ENCODE data around the gene KDM2A. TPM values are rescaled to one million over a fixed set of nuclear protein-coding genes. Genes with fewer than 3 reads are reported as not detected.

The KDM2A gene
- total and polyA plus RNA-seq, 2 donors (not counting 3 experiments of a cell fraction or from before 2014, with no cell fraction given), result 72.2 to 79.5 TPM

DNA sequence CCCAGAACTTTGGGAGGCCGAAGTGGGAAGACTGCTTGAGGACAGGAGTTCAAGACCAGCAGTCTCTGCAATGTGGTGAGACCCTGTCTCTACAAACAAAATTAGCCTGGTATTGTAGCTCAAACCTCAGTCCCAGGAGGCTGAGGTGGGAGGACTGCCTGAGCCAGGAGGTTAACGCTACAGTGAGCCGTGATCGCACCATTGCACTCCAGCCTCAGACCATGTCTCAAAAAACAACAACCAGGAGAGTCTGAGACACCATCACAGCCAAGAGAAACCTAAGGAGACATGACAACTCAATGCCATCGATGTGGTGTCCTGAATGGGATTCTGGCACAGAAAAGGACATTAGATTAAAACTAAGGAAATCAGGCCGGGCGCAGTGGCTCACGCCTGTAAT is 28.3 kb upstream of the KDM2A start:
- CTCF ChIA-PET, result interaction anchor here (1.6 kb wide), 1 partner anchor 77 kb away, joined by 4 read pairs; no protein-coding TSS in a partner anchor
- intact Hi-C loops (cut with micrococcal nuclease), result no loop called here
- no TSS peak for BruUV-seq (replicated peaks)

More for the DNA sequence above, 28.3 kb upstream of the KDM2A start:
- Histone ChIP-seq H3K36me3 (ENCODE audit: control insufficient read depth in 2 of 2, extremely low read depth in 1 of 2, insufficient read depth in 2 of 2, low read length in 2 of 2) (no peaks in the 10 kb centered on the region), H3K79me2 (ENCODE audit: control insufficient read depth, insufficient read depth, low read length) (no peaks in the 10 kb centered on the region), H2AFZ (ENCODE audit: low read depth, low read length) (no peak overlapping the region), H3K27ac (ENCODE audit: insufficient read depth, low read depth, low read length) (no peak overlapping the region), H3K9me1 (replicated peaks; ENCODE audit: control insufficient read depth, extremely low read depth, insufficient read depth, low read length) (no peaks in the 10 kb centered on the region), H3K4me1 (ENCODE audit: control insufficient read depth, extremely low read depth, insufficient read depth, low read length) (no peaks in the 10 kb centered on the region), H3K27me3 (ENCODE audit: control insufficient read depth in 2 of 2, insufficient read depth in 2 of 2, low read length in 2 of 2) (no peaks in the 10 kb centered on the region), H3K9ac (replicated peaks; ENCODE audit: extremely low read depth, insufficient read depth, low read length) (no peak overlapping the region), H3K4me3 (replicated peaks in 1 of 3; ENCODE audit: insufficient read depth in 1 of 3, low read depth in 1 of 3, low read length in 3 of 3) (no peak overlapping the region), H4K20me1 (replicated peaks; ENCODE audit: control insufficient read depth, extremely low read depth, insufficient read depth, low read length) (no peaks in the 10 kb centered on the region), H3K4me2 (ENCODE audit: insufficient read depth, low read length) (no peak overlapping the region), H3K9me3 (replicated peaks; ENCODE audit: control insufficient read depth, insufficient read depth, low read length) (no peaks in the 10 kb centered on the region)
- dilution Hi-C loops (cut with MboI; ENCODE audit: extremely low pct_ligation_motif_present, low sequenced_read_pairs), result no loop called here
- no peak for DNase-seq (ENCODE audit: low read depth, low spot score)
- TF ChIP-seq MYC (IDR thresholded peaks at IDR 0.05; ENCODE audit: low read depth, low read length), result no peak
- TF ChIP-seq POLR2A (IDR thresholded peaks at IDR 0.05; ENCODE audit: low read depth, low read length), result no peak
- TF ChIP-seq JUN (IDR thresholded peaks at IDR 0.05; ENCODE audit: borderline replicate concordance, insufficient read depth, insufficient read length, low read depth), result no peak
- no peak for TF ChIP-seq CTCF (IDR thresholded peaks at IDR 0.05; ENCODE audit: extremely low read depth in 1 of 2, insufficient read depth in 1 of 2, low read depth in 1 of 2, low read length in 2 of 2)
- TF ChIP-seq GATA2 (IDR thresholded peaks at IDR 0.05; ENCODE audit: insufficient read depth, insufficient read length, low read depth, low read length), result no peak
- TF ChIP-seq, protein P1, sequence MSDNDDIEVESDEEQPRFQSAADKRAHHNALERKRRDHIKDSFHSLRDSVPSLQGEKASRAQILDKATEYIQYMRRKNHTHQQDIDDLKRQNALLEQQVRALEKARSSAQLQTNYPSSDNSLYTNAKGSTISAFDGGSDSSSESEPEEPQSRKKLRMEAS (IDR thresholded peaks at IDR 0.05; ENCODE audit: insufficient read depth, insufficient read length), result no peak
- TF ChIP-seq POLR2AphosphoS5 (IDR thresholded peaks at IDR 0.05; ENCODE audit: insufficient read depth, low read depth, low read length), result no peak
- no peak for TF ChIP-seq FOS (IDR thresholded peaks at IDR 0.05; ENCODE audit: borderline replicate concordance, insufficient read depth, low read length)
- TF ChIP-seq EZH2 (IDR thresholded peaks at IDR 0.05; ENCODE audit: borderline replicate concordance, low read depth, low read length, severe bottlenecking), result no peak
- POLR2A ChIA-PET, result interaction anchor here (0.7 kb wide), 1 partner anchor 107 kb away, joined by 3 read pairs; no protein-coding TSS in a partner anchor
- FAIRE-seq, result no peak
